GM18517 (cell line): ENCODE measurements around the gene JKAMP.

ENCODE experiments used
- ATAC-seq: cut with Tn5 transposase; IDR thresholded peaks from one replicate; pipeline ENCODE4 v1.9.1; 2021; ENCODE audit warnings: mild to moderate bottlenecking, moderate library complexity; ENCODE audit not compliant: unreplicated experiment

Gene JKAMP

GRCh38 chr14:59537476-59537875, 53.2 kb downstream of the JKAMP start:
- ATAC-seq: no peak

- no peak for ATAC-seq
Observed at GRCh38 chr14:59538936-59539335, 54.6 kb downstream of the JKAMP start.

DNA sequence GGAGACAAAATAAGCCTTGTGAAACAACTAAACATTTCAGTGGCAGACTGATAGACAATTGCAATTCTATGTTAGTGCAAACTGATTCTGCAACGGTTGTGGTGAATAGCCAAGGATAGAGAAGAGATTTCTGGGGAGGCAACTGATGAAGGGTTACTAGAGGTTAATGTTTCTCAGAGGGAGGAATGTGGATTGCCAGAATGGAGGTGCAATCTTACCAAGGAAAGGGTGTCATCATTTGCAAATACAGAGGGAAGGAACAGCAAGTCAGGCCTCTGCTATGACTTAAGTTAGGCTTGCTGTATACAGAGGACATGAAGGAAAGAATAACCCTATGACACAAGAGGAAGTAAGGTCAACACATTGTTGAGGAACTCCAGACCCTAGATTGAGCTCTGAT, 56.5 kb downstream of the JKAMP start:
- no peak for ATAC-seq

DNA sequence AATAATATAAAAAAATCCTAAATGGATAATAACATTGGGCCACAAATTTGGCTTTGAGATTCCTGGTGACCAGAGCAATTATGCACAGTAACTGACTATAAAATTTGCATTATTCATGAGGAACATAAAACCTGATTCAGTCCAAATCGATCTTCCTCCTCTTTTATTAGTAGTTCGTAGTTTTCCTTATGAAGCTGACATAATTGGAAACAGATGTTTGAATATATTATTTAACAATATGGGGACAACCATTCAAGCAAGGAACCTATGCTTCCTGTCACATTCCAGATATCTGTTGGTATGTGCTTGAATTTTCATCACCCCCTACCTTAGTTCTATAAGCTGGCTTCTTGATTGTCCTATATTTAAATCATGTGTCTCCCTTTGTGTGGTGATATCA, 57.4 kb downstream of the JKAMP start:
- ATAC-seq: no peak

- no peak for ATAC-seq
Observed at GRCh38 chr14:59543873-59544272, 59.6 kb downstream of the JKAMP start.

GRCh38 chr14:59547310-59547709, 63.0 kb downstream of the JKAMP start:
- no peak for ATAC-seq
